ENCODE measurements around the gene PITRM1.

PITRM1 gene

DNA sequence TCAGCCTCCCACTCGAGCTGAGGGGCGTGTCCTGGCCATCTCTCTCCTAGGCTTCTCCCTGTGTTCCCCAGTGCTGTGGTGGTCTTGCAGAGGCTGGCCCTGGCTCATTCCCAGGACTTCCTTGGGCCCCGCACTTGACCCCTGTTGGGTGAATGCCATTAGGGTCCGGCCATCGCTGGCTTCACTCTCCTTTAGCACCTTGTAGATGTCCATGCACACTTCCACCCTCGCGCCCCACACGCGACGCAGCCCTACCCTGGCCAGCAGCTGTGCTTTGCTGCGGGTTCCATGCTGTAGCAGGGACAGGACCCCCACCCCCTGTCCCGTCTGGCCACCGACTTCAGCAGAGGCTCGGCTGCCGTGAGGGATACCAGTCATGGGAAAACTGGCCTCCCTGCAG, 46.3 kb downstream of the PITRM1 start:
- no peak overlapping the region for H3K27ac ChIP-seq (ENCODE audit: low read length)
- ATAC-seq (ENCODE audit: insufficient read depth, low read depth), result no peak
- no peaks in the 10 kb centered on the region for H3K9me3 ChIP-seq (ENCODE audit: insufficient read depth, low read length, severe bottlenecking)
- DNase-seq, result no peak
- peaks cover 50% of the 10 kb centered on the region for H4K20me1 ChIP-seq (ENCODE audit: insufficient read depth, low read length)
- H3K79me2 ChIP-seq (ENCODE audit: insufficient read depth, low read length), result peaks cover 1% of the 10 kb centered on the region; the same call in 1 of the 2 replicates
- TF ChIP-seq EZH2 (IDR thresholded peaks at IDR 0.05; ENCODE audit: borderline replicate concordance, low read depth, low read length, severe bottlenecking), result no peak
- TF ChIP-seq, protein P1, sequence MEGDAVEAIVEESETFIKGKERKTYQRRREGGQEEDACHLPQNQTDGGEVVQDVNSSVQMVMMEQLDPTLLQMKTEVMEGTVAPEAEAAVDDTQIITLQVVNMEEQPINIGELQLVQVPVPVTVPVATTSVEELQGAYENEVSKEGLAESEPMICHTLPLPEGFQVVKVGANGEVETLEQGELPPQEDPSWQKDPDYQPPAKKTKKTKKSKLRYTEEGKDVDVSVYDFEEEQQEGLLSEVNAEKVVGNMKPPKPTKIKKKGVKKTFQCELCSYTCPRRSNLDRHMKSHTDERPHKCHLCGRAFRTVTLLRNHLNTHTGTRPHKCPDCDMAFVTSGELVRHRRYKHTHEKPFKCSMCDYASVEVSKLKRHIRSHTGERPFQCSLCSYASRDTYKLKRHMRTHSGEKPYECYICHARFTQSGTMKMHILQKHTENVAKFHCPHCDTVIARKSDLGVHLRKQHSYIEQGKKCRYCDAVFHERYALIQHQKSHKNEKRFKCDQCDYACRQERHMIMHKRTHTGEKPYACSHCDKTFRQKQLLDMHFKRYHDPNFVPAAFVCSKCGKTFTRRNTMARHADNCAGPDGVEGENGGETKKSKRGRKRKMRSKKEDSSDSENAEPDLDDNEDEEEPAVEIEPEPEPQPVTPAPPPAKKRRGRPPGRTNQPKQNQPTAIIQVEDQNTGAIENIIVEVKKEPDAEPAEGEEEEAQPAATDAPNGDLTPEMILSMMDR (IDR thresholded peaks at IDR 0.05; ENCODE audit: borderline replicate concordance, extremely low read depth, low read length, poor library complexity, severe bottlenecking), result no peak
- H3K4me2 ChIP-seq (ENCODE audit: insufficient read depth, low read length), result no peak overlapping the region
- no peaks in the 10 kb centered on the region for H3K27me3 ChIP-seq (ENCODE audit: insufficient read depth, low read length, poor library complexity)
- peaks cover 97% of the 10 kb centered on the region for H3K36me3 ChIP-seq (ENCODE audit: insufficient read depth, low read length)
- H3K4me1 ChIP-seq (ENCODE audit: insufficient read depth, low read length), result no peaks in the 10 kb centered on the region
- H3K9ac ChIP-seq (ENCODE audit: low read depth, low read length), result no peak overlapping the region
- no peak overlapping the region for H2AFZ ChIP-seq (ENCODE audit: low read depth, low read length)
- no peak overlapping the region for H3K4me3 ChIP-seq (ENCODE audit: low read depth in 1 of 2, low read length in 2 of 2)

DNA sequence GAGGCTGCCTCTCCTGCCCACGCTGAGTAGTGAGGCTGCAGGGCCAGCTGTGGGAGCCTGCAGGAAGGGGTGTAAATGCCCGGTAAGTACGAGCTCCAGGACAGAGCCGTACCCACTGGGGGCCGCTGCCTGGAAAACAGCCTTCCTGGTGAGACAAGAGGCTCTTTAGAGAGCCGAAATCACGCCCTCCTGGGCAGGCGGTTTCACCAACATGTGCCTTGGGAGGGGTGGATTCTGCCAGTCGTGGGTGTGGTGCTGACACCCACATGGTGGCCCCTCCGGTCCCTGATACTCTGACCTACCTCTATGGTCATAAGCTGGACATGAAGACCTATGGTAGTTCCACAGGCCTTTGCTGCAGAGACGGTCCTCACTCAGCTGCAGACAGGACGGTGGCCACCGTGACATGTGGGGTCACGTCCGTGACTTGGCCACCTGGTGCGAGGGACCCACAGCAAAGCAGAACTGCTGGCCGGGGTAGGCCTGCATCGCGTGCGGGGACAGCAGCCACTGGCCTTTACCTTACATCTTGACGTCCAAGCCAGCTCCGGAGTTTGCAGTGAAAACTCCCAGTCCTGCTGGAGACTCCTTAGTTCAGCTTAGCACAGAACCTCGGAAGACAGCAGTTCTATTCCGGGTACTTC, 46.9 kb downstream of the PITRM1 start:
- DNase-seq (no peak), ATAC-seq (ENCODE audit: insufficient read depth, low read depth) (no peak)
- TF ChIP-seq EZH2 (IDR thresholded peaks at IDR 0.05; ENCODE audit: borderline replicate concordance, low read depth, low read length, severe bottlenecking), result no peak
- TF ChIP-seq, protein P1 (IDR thresholded peaks at IDR 0.05; ENCODE audit: borderline replicate concordance, extremely low read depth, low read length, poor library complexity, severe bottlenecking), result no peak
- Histone ChIP-seq H3K4me1 (ENCODE audit: insufficient read depth, low read length) (no peaks in the 10 kb centered on the region), H3K36me3 (ENCODE audit: insufficient read depth, low read length) (peaks cover 100% of the 10 kb centered on the region), H3K79me2 (ENCODE audit: insufficient read depth, low read length) (peaks cover 1% of the 10 kb centered on the region; the same call in 1 of the 2 replicates), H3K4me2 (ENCODE audit: insufficient read depth, low read length) (no peak overlapping the region), H2AFZ (ENCODE audit: low read depth, low read length) (no peak overlapping the region), H3K9me3 (ENCODE audit: insufficient read depth, low read length, severe bottlenecking) (no peaks in the 10 kb centered on the region), H4K20me1 (ENCODE audit: insufficient read depth, low read length) (peaks cover 50% of the 10 kb centered on the region), H3K9ac (ENCODE audit: low read depth, low read length) (no peak overlapping the region), H3K27ac (ENCODE audit: low read length) (no peak overlapping the region), H3K27me3 (ENCODE audit: insufficient read depth, low read length, poor library complexity) (no peaks in the 10 kb centered on the region), H3K4me3 (ENCODE audit: low read depth in 1 of 2, low read length in 2 of 2) (no peak overlapping the region)

DNA sequence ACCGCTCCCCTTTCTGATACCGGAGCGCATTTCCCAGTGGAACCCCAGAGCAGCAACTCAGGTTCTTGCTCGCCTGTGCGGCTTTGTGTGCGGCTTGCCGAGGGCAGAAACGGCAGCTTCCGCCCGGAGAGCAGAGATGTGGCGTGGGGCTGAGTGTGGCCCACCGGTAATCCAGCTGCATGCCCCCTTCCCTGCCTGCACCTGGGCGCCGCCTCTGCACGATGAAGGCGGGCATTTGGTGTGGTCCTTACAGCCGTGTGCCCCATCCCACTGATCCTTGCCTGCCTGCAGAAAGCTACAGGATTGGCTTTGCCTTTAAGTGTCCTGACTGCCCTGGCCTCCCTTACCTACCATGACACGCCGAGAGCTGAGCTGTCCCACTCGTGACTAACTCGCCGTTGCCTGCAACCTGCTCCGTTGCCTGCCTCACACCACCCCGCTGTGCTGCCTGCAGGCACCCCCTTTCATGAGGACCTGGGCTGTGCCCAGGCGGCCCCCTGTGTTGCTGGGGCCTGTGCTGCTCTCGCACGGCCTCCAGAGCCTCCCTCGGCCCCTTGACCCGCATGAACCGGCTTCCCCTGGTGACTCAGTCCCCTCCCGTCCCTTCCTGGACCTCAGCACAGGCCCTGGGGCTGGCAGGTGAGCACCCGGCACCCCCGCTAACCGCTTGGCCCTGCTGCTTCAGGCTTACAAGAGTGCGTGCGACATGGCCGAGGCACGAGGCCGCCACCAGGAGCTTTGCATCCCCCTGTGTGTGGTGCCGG, 48.0 kb downstream of the PITRM1 start:
- H3K4me2 ChIP-seq (ENCODE audit: insufficient read depth, low read length), result no peak overlapping the region
- H3K9ac ChIP-seq (ENCODE audit: low read depth, low read length), result no peak overlapping the region
- TF ChIP-seq, protein P1 (IDR thresholded peaks at IDR 0.05; ENCODE audit: borderline replicate concordance, extremely low read depth, low read length, poor library complexity, severe bottlenecking), result no peak
- TF ChIP-seq EZH2 (IDR thresholded peaks at IDR 0.05; ENCODE audit: borderline replicate concordance, low read depth, low read length, severe bottlenecking), result no peak
- peaks cover 99% of the 10 kb centered on the region for H3K36me3 ChIP-seq (ENCODE audit: insufficient read depth, low read length)
- H4K20me1 ChIP-seq (ENCODE audit: insufficient read depth, low read length), result peaks cover 50% of the 10 kb centered on the region
- no peak overlapping the region for H3K27ac ChIP-seq (ENCODE audit: low read length)
- H3K4me1 ChIP-seq (ENCODE audit: insufficient read depth, low read length), result no peaks in the 10 kb centered on the region
- ATAC-seq (ENCODE audit: insufficient read depth, low read depth) (no peak), DNase-seq (no peak)
- H3K9me3 ChIP-seq (ENCODE audit: insufficient read depth, low read length, severe bottlenecking), result no peaks in the 10 kb centered on the region
- H3K79me2 ChIP-seq (ENCODE audit: insufficient read depth, low read length), result peaks cover 1% of the 10 kb centered on the region; the same call in 1 of the 2 replicates
- H3K27me3 ChIP-seq (ENCODE audit: insufficient read depth, low read length, poor library complexity), result no peaks in the 10 kb centered on the region
- no peak overlapping the region for H3K4me3 ChIP-seq (ENCODE audit: low read depth in 1 of 2, low read length in 2 of 2)
- no peak overlapping the region for H2AFZ ChIP-seq (ENCODE audit: low read depth, low read length)

Data from DND-41 (cell line).